ENCODE results near the gene AMBN. TPM values are rescaled to one million over a fixed set of nuclear protein-coding genes. Genes with fewer than 3 reads are reported as not detected.

The AMBN gene
- polyA plus RNA-seq, 1 of the 3 experiments (the other 2 are of a cell fraction): not detected

- CTCF ChIA-PET: no interaction called here
- Histone ChIP-seq H3K79me2 (ENCODE audit: insufficient read depth) (no peaks in the 10 kb centered on the region), H3K4me1 (ENCODE audit: control insufficient read depth in 1 of 2, insufficient read depth in 2 of 2, low read depth in 1 of 2, low read length in 1 of 2) (no peaks in the 10 kb centered on the region; a peak in 1 of 4 replicates), H3K4me2 (no peak overlapping the region), H3K4me3 (ENCODE audit: low read depth in 2 of 2, low read length in 1 of 2) (no peak overlapping the region), H3K36me3 (replicated peaks in 1 of 2; ENCODE audit: control insufficient read depth in 1 of 2, insufficient read depth in 2 of 2, low read length in 1 of 2) (no peaks in the 10 kb centered on the region), H4K20me1 (ENCODE audit: insufficient read depth) (no peaks in the 10 kb centered on the region), H3K27ac (ENCODE audit: low read depth in 2 of 2, low read length in 1 of 2) (no peak overlapping the region), H2AFZ (ENCODE audit: low read depth) (no peak overlapping the region), H3K27me3 (ENCODE audit: insufficient read depth) (no peaks in the 10 kb centered on the region), H3K9me3 (no peaks in the 10 kb centered on the region), H3K9ac (no peak overlapping the region), H3F3A (replicated peaks; ENCODE audit: insufficient read depth) (peaks cover 14% of the 10 kb centered on the region), H3K9me2 (no peaks in the 10 kb centered on the region)
- 15% methylated on average over 3 of the region's 3 CpGs for WGBS (ENCODE audit: low lambda C conversion rate)
- no peak for DNase-seq
- POLR2A ChIA-PET: no interaction called here
- TF ChIP-seq USF1 (IDR thresholded peaks at IDR 0.05; ENCODE audit: borderline replicate concordance, low read depth): no peak
- TF ChIP-seq YY1 (IDR thresholded peaks at IDR 0.05; ENCODE audit: low read depth): no peak
Observed at GRCh38 chr4:70630162-70630561, 38.1 kb downstream of the AMBN start.

- WGBS (ENCODE audit: low lambda C conversion rate): 3% methylated on average over 1 of the region's 1 CpG
- CTCF ChIA-PET: no interaction called here
- H3K27ac ChIP-seq (ENCODE audit: low read depth in 2 of 2, low read length in 1 of 2): peak overlapping the region in 1 of 2 experiments; percentile 53; a peak in 3 of 4 replicates
Observed at GRCh38 chr4:70632028-70632427, 40.0 kb downstream of the AMBN start.

More at GRCh38 chr4:70632028-70632427, 40.0 kb downstream of the AMBN start:
- POLR2A ChIA-PET: no interaction called here
- Histone ChIP-seq H3K9ac (no peak overlapping the region), H3K79me2 (ENCODE audit: insufficient read depth) (no peaks in the 10 kb centered on the region), H3K9me2 (no peaks in the 10 kb centered on the region), H3K4me1 (ENCODE audit: control insufficient read depth in 1 of 2, insufficient read depth in 2 of 2, low read depth in 1 of 2, low read length in 1 of 2) (no peaks in the 10 kb centered on the region; a peak in 2 of 4 replicates), H2AFZ (ENCODE audit: low read depth) (0 out of 2 replicates have a peak overlapping the region, but pooled peaks have one; percentile 42), H3K9me3 (no peaks in the 10 kb centered on the region), H4K20me1 (ENCODE audit: insufficient read depth) (no peaks in the 10 kb centered on the region), H3K4me2 (peak overlapping the region; percentile 12; the same call in 1 of the 2 replicates), H3F3A (replicated peaks; ENCODE audit: insufficient read depth) (peaks cover 14% of the 10 kb centered on the region), H3K4me3 (ENCODE audit: low read depth in 2 of 2, low read length in 1 of 2) (no peak overlapping the region), H3K27me3 (ENCODE audit: insufficient read depth) (no peaks in the 10 kb centered on the region), H3K36me3 (replicated peaks in 1 of 2; ENCODE audit: control insufficient read depth in 1 of 2, insufficient read depth in 2 of 2, low read length in 1 of 2) (no peaks in the 10 kb centered on the region)
- no peak for TF ChIP-seq NRF1 (IDR thresholded peaks at IDR 0.05; ENCODE audit: low read depth, low read length)
- TF ChIP-seq, protein P1, sequence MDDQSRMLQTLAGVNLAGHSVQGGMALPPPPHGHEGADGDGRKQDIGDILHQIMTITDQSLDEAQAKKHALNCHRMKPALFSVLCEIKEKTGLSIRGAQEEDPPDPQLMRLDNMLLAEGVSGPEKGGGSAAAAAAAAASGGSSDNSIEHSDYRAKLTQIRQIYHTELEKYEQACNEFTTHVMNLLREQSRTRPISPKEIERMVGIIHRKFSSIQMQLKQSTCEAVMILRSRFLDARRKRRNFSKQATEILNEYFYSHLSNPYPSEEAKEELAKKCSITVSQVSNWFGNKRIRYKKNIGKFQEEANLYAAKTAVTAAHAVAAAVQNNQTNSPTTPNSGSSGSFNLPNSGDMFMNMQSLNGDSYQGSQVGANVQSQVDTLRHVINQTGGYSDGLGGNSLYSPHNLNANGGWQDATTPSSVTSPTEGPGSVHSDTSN (IDR thresholded peaks at IDR 0.05): peak; percentile 49
- peak; percentile 56 for TF ChIP-seq JUND (IDR thresholded peaks at IDR 0.05)
- TF ChIP-seq YY1 (IDR thresholded peaks at IDR 0.05; ENCODE audit: low read depth): no peak
- 0 out of 2 replicates have a peak, but pooled peaks have one; percentile 15 for TF ChIP-seq MEF2A (IDR thresholded peaks at IDR 0.05; ENCODE audit: borderline replicate concordance, low read depth)
- TF ChIP-seq FOSL2 (IDR thresholded peaks at IDR 0.05; ENCODE audit: borderline replicate concordance, low read depth): peak; percentile 35; the same call in 1 of the 2 replicates
- TF ChIP-seq EZH2phosphoT487 (IDR thresholded peaks at IDR 0.05; ENCODE audit: borderline replicate concordance, low read depth): no peak
- TF ChIP-seq, protein P2, sequence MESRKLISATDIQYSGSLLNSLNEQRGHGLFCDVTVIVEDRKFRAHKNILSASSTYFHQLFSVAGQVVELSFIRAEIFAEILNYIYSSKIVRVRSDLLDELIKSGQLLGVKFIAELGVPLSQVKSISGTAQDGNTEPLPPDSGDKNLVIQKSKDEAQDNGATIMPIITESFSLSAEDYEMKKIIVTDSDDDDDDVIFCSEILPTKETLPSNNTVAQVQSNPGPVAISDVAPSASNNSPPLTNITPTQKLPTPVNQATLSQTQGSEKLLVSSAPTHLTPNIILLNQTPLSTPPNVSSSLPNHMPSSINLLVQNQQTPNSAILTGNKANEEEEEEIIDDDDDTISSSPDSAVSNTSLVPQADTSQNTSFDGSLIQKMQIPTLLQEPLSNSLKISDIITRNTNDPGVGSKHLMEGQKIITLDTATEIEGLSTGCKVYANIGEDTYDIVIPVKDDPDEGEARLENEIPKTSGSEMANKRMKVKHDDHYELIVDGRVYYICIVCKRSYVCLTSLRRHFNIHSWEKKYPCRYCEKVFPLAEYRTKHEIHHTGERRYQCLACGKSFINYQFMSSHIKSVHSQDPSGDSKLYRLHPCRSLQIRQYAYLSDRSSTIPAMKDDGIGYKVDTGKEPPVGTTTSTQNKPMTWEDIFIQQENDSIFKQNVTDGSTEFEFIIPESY (IDR thresholded peaks at IDR 0.05; ENCODE audit: borderline replicate concordance, low read depth): no peak
- no peak for DNase-seq

Data from SK-N-SH (cell line).